Measurements from ENCODE around the gene PBX1. TPM values are rescaled to one million over a fixed set of nuclear protein-coding genes. Genes with fewer than 3 reads are reported as not detected.

PBX1 gene
- total and polyA plus RNA-seq, 10 of the 15 experiments (the other 5 are each of a cell fraction or from before 2014, with no cell fraction given), result 0.05 to 0.28 (median 0.11) TPM; not detected in 5

DNA sequence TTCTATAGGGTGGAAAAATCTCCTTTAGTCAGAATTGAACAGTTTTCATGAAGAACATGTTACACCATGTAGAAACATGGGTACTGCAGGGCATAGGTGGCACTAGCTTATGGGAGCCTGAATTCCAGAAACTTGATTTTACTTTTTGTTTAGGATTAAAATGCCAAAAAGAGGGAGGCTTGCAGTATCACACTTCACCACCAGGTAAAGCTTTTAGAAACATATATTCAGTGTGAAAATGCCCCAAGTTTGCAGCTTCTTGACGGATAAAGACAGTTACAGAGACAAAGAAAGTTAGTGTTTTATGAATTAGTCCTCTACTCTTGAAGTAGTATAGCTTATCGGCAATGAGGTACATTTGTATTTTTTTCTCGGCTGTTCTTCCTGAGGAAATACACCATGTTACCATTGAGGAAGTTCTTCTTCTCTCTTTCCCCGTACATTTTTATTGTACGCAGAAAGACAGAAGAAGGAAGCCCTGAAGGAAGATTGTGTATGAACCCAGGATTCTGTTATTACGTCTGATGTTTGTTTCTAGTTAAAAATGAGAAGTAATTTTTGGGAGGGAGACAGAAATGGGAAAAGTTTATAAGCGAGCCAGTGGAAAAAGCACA lies 66.1 kb downstream of the PBX1 start (continued):
- TF ChIP-seq, protein P1, sequence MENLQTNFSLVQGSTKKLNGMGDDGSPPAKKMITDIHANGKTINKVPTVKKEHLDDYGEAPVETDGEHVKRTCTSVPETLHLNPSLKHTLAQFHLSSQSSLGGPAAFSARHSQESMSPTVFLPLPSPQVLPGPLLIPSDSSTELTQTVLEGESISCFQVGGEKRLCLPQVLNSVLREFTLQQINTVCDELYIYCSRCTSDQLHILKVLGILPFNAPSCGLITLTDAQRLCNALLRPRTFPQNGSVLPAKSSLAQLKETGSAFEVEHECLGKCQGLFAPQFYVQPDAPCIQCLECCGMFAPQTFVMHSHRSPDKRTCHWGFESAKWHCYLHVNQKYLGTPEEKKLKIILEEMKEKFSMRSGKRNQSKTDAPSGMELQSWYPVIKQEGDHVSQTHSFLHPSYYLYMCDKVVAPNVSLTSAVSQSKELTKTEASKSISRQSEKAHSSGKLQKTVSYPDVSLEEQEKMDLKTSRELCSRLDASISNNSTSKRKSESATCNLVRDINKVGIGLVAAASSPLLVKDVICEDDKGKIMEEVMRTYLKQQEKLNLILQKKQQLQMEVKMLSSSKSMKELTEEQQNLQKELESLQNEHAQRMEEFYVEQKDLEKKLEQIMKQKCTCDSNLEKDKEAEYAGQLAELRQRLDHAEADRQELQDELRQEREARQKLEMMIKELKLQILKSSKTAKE (IDR thresholded peaks at IDR 0.05; ENCODE audit: low read depth, poor library complexity, severe bottlenecking), result no peak
- TF ChIP-seq RAD51 (IDR thresholded peaks at IDR 0.05) (no peak), NFIC (IDR thresholded peaks at IDR 0.05; ENCODE audit: low read depth, low read length) (no peak), MYB (IDR thresholded peaks at IDR 0.05; ENCODE audit: borderline replicate concordance, low read depth, low read length) (no peak), FOS (IDR thresholded peaks at IDR 0.05; ENCODE audit: borderline replicate concordance, extremely low read depth, insufficient read length) (no peak), SUZ12 (IDR thresholded peaks at IDR 0.05; ENCODE audit: unreplicated experiment) (no peak), SIN3A (IDR thresholded peaks at IDR 0.05; ENCODE audit: low read depth, low read length) (no peak), FOXK2 (IDR thresholded peaks at IDR 0.05) (no peak), SMC3 (IDR thresholded peaks at IDR 0.05; ENCODE audit: borderline replicate concordance, low read length) (no peak)
- TF ChIP-seq, protein P2, sequence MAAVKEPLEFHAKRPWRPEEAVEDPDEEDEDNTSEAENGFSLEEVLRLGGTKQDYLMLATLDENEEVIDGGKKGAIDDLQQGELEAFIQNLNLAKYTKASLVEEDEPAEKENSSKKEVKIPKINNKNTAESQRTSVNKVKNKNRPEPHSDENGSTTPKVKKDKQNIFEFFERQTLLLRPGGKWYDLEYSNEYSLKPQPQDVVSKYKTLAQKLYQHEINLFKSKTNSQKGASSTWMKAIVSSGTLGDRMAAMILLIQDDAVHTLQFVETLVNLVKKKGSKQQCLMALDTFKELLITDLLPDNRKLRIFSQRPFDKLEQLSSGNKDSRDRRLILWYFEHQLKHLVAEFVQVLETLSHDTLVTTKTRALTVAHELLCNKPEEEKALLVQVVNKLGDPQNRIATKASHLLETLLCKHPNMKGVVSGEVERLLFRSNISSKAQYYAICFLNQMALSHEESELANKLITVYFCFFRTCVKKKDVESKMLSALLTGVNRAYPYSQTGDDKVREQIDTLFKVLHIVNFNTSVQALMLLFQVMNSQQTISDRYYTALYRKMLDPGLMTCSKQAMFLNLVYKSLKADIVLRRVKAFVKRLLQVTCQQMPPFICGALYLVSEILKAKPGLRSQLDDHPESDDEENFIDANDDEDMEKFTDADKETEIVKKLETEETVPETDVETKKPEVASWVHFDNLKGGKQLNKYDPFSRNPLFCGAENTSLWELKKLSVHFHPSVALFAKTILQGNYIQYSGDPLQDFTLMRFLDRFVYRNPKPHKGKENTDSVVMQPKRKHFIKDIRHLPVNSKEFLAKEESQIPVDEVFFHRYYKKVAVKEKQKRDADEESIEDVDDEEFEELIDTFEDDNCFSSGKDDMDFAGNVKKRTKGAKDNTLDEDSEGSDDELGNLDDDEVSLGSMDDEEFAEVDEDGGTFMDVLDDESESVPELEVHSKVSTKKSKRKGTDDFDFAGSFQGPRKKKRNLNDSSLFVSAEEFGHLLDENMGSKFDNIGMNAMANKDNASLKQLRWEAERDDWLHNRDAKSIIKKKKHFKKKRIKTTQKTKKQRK (IDR thresholded peaks at IDR 0.05; ENCODE audit: low read depth, low read length), result no peak
- TF ChIP-seq, protein P3, sequence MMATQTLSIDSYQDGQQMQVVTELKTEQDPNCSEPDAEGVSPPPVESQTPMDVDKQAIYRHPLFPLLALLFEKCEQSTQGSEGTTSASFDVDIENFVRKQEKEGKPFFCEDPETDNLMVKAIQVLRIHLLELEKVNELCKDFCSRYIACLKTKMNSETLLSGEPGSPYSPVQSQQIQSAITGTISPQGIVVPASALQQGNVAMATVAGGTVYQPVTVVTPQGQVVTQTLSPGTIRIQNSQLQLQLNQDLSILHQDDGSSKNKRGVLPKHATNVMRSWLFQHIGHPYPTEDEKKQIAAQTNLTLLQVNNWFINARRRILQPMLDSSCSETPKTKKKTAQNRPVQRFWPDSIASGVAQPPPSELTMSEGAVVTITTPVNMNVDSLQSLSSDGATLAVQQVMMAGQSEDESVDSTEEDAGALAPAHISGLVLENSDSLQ (IDR thresholded peaks at IDR 0.05), result no peak
